Body of pancreas (tissue), 4 donors: ENCODE results near the gene MRLN. TPM values are rescaled to one million over a fixed set of nuclear protein-coding genes. Genes with fewer than 3 reads are reported as not detected.

Experiments
- ATAC-seq: fragments of 150-250 bp; one replicate; pipeline ENCODE4 v1.9.1; 2016
- DNase-seq, 4 donors: peaks; one replicate each; pipeline ENCODE4 v3.0.0-alpha.2; 2019
- H3K27ac ChIP-seq, 4 donors: fragments of 200-600 bp; sonication (generic); 1 replicate in 3 of 4; 2 replicates in 1 of 4; pipeline versions ENCODE4 v1.5.1 to v1.6.1; 2016 to 2019; ENCODE audit warnings: mild to moderate bottlenecking in 1 of 4, mixed read lengths in 1 of 4, moderate library complexity in 1 of 4
- H3K27me3 ChIP-seq, 2 donors: fragments of 200-600 bp; sonication (generic); one replicate each; pipeline ENCODE4 v1.6.0; 2016; ENCODE audit warnings: mild to moderate bottlenecking in 1 of 2
- H3K36me3 ChIP-seq, 2 donors: fragments of 200-600 bp; sonication (generic); replicated peaks in 1 of 2; 2 replicates each; pipeline ENCODE4 v1.5.1; 2016; ENCODE audit warnings: low read depth in 2 of 2; ENCODE audit not compliant: insufficient read depth in 1 of 2
- H3K4me1 ChIP-seq: fragments of 200-600 bp; sonication (generic); one replicate; pipeline ENCODE4 v1.6.0; 2016
- H3K4me3 ChIP-seq, 2 donors: fragments of 200-600 bp; sonication (generic); 1 replicate in 1 of 2; 2 replicates in 1 of 2; pipeline ENCODE4 v1.5.1; 2016 to 2019
- H3K9me3 ChIP-seq, 3 donors: fragments of 200-600 bp; sonication (generic); 1 replicate in 2 of 3; 2 replicates in 1 of 3; pipeline ENCODE4 v1.5.1; 2016
- POLR2A ChIP-seq, 3 donors: fragments of 450-650 bp; IDR thresholded peaks; one replicate each; pipeline ENCODE4 v1.6.1; 2016; ENCODE audit warnings: antibody characterized with exemption in 3 of 3, mild to moderate bottlenecking in 2 of 3
- WGBS, 2 donors: methylation state at CpG; one replicate each; pipeline ENCODE4 v1.1.5; 2017; 5-methylcytosine and 5-hydroxymethylcytosine counted together
- intact Hi-C: fragments of 100-400 bp; cut with DNase I; formaldehyde crosslinking; loops from one replicate; pipeline ENCODE4 v1.15.1; 2023
- total RNA-seq, 2 donors: library from RNA; depleted of rRNA; stranded (reverse); fragments of >200 nt; gene quantifications; one replicate each; pipeline ENCODE4 v1.1.0, GENCODE V29; 2016
- TF ChIP-seq, protein P1 (sequence below), 7 experiments: fragments of 450-650 bp in 4 of 7; fragments of 200-600 bp in 3 of 7; sonication (generic) in 3 of 7; IDR thresholded peaks; one replicate each; pipeline ENCODE4 v1.5.1; 2016 to 2019; ENCODE audit warnings: antibody characterized with exemption in 7 of 7

Gene MRLN
- total RNA-seq, 2 donors from 2014 or later: not detected

GRCh38 chr10:59757966-59758365 is 4.7 kb upstream of the MRLN start:
- 81 to 88% methylated on average over 3 of the region's 3 CpGs for WGBS, 2 donors
- Histone ChIP-seq H3K4me3 (no peak overlapping the region), H3K27ac (no peak overlapping the region), H3K4me1 (no peaks in the 10 kb centered on the region), H3K27me3 (no peaks in the 10 kb centered on the region), H3K9me3 (no peaks in the 10 kb centered on the region), H3K36me3 (no peaks in the 10 kb centered on the region)
- TF ChIP-seq, protein P1, sequence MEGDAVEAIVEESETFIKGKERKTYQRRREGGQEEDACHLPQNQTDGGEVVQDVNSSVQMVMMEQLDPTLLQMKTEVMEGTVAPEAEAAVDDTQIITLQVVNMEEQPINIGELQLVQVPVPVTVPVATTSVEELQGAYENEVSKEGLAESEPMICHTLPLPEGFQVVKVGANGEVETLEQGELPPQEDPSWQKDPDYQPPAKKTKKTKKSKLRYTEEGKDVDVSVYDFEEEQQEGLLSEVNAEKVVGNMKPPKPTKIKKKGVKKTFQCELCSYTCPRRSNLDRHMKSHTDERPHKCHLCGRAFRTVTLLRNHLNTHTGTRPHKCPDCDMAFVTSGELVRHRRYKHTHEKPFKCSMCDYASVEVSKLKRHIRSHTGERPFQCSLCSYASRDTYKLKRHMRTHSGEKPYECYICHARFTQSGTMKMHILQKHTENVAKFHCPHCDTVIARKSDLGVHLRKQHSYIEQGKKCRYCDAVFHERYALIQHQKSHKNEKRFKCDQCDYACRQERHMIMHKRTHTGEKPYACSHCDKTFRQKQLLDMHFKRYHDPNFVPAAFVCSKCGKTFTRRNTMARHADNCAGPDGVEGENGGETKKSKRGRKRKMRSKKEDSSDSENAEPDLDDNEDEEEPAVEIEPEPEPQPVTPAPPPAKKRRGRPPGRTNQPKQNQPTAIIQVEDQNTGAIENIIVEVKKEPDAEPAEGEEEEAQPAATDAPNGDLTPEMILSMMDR (IDR thresholded peaks at IDR 0.05): no peak
- TF ChIP-seq POLR2A (IDR thresholded peaks at IDR 0.05): no peak
- no peak for ATAC-seq
- no peak for DNase-seq
- intact Hi-C loops: no loop called here

DNA sequence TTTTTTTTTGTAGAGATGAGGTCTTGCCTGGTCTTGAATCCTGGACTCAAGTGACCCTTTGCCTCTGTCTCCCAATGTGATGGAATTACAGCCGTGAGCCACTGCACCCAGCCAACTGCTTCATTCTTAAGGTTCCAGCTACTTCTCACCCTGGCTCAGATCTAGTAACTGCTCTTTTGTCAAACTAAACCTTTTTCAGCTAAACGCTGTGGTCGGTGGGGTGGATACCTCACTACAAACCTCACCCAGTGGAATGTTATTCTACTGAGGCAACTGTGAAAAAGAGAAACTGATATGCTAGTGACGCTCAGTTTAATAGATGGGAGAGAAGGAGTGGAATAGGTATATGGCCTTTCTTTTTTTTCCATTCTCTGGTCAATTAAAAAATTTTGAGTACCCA is 1.7 kb upstream of the MRLN start:
- ATAC-seq (no peak), DNase-seq (no peak)
- TF ChIP-seq, protein P1 (IDR thresholded peaks at IDR 0.05): no peak
- Histone ChIP-seq H3K27ac (no peak overlapping the region), H3K9me3 (no peaks in the 10 kb centered on the region), H3K36me3 (no peaks in the 10 kb centered on the region), H3K4me3 (no peak overlapping the region), H3K4me1 (no peaks in the 10 kb centered on the region), H3K27me3 (no peaks in the 10 kb centered on the region)
- intact Hi-C loops: no loop called here
- 87 to 91% methylated on average over 4 of the region's 4 CpGs for WGBS, 2 donors

DNA sequence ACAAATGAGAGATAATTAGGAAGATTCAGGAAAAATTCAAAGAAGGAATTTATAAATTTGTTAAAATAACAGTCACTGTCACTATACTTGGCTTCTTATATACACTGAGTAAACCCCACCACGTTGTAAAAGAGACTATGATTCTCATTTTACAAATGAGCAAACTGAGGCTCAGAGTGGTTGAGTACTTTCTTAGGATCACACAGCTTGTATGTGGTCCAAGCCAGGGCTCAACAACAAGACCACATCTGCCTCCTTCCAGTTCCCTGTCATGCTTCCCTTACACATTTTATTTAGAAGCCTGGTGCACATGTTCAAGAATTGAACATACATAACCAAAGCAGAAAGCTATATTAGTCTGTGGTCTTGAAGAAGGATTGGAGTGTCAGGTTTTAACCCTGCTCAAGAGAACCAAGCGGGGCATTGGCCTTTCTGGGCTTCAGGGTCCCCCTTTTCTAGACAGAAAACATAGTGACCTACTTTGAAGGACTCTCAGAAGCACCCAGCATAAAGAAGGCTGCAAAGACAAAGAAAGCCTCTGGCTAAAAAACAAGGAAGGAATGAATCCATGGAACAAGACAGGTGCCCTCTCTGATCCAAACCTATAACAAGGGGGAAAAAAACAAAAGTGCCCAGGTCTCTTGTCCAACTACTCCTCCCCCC is 846 bp downstream of the MRLN start:
- Histone ChIP-seq H3K9me3 (no peaks in the 10 kb centered on the region), H3K4me1 (no peaks in the 10 kb centered on the region), H3K36me3 (no peaks in the 10 kb centered on the region), H3K27me3 (no peaks in the 10 kb centered on the region), H3K4me3 (no peak overlapping the region), H3K27ac (no peak overlapping the region)
- DNase-seq (no peak), ATAC-seq (no peak)
- intact Hi-C loops: no loop called here
- TF ChIP-seq, protein P1 (IDR thresholded peaks at IDR 0.05): no peak
- no peak for TF ChIP-seq POLR2A (IDR thresholded peaks at IDR 0.05)
- 68 to 71% methylated on average over 2 of the region's 2 CpGs for WGBS, 2 donors

DNA sequence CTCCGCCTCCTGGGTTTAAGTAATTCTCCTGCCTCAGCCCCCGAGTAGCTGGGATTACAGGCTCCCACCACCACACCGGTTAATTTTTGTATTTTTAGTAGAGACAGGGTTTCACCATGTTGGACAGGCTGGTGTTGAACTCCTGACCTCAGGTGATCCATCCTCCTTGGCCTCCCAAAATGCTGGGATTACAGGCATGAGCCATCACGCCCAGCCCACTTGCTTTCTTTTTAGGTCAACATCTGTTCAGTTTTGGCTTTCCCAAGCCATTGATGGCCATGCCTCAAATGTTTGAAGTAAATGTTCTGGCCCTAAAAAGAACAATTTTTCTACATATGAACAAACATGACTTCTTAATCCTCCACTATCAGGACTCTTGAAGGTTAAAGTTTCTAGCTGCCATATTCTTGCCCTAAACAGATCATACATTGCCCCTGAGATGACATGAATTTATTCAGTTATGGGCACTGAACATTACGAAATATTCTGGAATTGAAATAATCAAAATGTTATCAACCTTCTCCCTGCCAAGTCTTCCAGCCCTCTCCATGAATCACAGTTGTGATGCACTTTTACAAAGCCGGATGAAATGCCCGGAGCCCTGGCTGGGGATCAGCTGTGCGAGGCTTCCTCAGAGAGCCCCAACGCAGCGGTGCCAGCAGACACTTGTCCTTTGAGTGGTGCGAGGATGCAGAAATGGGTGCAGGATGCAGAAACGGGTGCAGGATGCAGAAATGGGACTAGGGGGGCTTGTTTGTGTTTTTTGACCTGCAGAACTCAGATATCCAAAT is 2.9 kb downstream of the MRLN start:
- Histone ChIP-seq H3K36me3 (no peaks in the 10 kb centered on the region), H3K4me3 (no peak overlapping the region), H3K27ac (no peak overlapping the region), H3K9me3 (no peaks in the 10 kb centered on the region), H3K4me1 (peaks cover 3% of the 10 kb centered on the region), H3K27me3 (no peaks in the 10 kb centered on the region)
- WGBS, 2 donors: 80 to 86% methylated on average over 12 of the region's 12 CpGs
- no peak for TF ChIP-seq POLR2A (IDR thresholded peaks at IDR 0.05)
- TF ChIP-seq, protein P1 (IDR thresholded peaks at IDR 0.05): no peak
- DNase-seq: no peak
- ATAC-seq: no peak
- intact Hi-C loops: no loop called here
